AG20443 (cell line): ENCODE results near the gene DTX4.

ENCODE experiments used
- DNase-seq: peaks from one replicate; pipeline ENCODE4 v3.0.0; 2012; ENCODE audit warnings: low spot score, mixed read lengths

The DTX4 gene

DNA sequence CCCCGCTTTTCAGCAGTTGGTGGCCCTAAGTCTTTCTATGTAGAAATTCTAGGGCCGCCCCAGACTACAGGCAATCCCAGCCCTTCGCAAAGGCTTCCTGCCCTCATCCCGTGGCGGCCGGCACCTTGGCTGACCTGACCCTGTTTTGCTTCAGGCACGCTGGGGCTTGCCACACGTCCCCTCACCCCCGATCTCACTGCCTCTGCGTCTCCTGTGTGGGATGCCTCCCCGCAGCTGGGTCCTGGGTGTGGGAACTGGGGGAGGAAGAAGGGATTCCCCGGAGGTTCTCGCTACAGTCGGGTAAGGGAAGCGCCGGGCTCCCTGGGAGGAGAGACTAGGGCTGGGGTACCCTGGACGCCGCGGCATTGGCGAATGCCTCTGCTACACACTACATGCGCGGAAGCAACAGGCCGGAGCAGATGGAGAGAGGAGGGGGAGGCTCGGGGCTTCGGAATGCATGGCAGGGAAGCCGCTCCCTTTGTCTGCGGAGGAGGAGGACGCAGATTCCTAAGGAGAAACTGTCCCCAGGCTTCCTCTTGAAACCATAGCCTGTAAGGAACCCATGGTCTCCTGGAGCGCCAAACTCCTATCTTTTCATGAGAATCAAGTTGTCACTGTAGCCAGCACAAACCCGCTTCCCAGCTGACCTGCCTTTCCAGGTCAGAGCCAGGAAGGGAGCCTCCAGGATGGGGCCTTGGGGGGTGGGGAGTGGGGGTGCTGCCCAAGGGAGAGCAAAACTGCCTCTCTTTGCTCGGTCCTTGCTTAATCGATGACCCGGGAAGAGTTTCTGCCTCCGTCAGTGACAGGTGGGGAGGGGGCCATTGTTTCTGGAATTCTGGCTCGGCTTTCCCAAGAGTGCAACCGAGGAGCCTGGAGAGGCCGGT lies 1.4 kb downstream of the DTX4 start:
- peak; percentile 33 for DNase-seq

DNA sequence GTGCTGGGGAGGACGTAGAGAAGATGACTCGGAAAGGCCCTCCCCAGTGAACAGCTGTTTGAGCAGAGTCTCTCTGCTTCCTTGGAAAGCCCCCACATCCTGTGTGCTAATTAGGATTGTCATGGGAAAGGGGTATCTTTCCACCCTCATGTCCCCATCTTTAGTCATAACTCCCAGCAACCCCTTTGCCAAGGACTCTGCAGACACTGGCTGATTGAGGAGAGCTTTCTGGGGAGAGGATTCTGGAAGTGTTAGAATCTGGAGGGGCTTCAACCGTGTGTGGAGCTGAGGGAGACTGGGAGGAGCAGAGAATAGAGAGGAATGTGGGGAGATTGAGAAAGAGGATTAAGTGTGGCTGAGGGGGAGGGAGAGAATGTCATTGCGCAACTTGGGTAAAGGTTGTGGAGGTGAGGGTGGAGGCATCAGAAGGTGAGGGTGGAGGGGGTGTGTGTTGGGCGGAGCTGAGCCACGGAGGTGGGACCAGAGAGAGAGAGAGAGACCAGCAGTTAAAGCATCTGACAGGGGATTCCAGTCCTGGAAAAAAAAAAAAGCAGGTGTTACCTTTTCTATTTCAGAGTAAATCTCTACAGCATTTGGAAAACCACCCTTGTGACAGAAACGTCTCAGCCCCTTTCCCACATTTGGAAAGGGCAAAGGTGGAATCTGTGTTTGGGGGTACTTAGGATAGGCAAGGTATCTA lies 2.2 kb downstream of the DTX4 start:
- DNase-seq: no peak

DNA sequence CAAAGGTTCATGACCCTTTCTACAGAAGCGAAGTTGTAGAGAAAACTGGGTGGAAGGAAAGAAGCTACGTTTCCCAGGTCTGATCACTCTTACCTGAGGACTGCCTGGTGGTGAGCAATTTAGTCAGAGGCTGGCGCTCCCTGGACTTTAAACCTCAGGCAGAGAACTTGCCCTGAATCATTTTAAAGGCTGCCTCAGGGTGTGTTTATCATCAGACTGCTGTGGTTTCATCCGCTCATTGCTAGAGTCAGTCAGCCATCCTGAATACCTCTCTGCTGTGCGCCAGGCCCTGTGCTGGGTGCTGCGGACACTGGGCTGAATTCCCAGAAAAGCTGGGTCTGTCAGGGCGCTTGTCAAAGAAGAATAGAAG lies 2.7 kb downstream of the DTX4 start:
- DNase-seq: no peak

DNA sequence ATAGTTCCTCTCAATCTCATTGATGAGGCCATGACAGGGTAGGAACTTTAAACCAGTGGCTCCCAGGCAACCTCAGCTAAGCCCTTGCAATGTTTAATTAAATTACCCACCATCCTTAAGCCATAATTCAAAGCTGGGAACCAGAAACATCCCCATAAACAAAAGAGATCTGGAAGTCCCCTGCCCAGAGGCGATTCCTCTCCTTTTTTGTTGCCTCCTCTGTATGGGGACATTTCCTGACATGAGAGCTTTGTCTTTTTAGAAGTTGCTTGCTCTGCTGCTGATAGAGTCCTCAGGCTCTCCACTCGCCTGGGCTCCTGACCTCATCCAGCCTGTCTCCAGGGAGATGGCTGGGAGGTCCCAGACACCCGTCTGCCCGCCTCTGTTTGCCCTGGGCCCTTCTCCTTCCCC lies 3.2 kb downstream of the DTX4 start:
- DNase-seq: no peak

DNA sequence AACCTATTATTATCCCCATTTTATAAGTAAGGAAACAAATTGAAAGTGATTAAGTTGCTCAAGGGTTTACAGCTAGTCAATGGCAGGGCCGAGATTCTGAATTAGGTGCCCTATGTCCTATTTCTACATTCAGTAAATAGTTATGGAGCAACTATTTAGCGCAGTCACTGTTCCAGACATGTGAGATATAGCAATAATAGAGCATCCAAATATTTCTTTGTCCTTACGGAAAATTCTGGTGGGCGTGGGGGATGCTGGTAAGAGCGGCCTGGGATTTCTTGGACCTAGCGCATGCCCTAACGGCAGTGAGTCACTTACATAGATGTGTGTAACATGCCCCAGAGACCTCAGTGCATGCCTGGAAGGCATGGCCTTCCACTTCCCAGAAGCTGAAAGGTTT lies 4.4 kb downstream of the DTX4 start:
- no peak for DNase-seq

DNA sequence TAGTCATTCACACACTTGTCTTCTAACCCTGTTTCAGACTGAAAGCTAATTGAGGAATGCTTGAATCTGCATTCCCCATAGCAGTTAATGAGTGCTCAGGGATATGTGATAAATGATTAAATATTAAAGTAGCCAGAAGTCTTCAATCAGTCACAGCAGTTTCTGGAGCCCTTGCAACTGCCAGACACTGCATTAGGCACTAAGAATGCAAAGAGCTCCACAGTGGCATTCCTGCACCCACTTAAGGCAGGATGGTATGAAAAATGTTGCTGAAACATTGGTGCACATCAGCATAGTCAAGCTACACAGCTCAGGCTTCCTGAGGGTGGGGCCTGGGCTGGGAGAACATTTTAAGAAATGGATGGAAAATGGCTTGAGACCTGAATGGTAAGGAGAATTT lies 6.5 kb downstream of the DTX4 start:
- no peak for DNase-seq

DNA sequence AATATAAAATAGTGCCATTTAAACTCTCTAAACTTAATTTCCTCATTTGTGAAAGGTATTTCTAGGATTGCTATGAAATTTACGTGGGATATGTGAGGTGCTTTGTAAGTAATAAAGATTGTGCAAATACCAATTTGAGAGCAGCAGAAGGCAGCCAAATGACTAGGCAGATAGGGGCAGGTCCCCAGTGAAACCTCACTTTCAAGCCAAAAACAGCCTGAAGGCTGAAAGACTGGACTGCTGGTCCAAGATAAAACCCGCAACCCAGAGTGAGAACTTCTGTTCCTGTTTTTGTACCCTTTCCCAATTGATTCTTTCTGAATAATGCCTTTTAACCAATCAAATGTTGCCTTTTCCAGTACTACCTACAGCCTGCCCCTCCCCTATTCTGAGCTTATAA lies 7.2 kb downstream of the DTX4 start:
- DNase-seq: no peak

DNA sequence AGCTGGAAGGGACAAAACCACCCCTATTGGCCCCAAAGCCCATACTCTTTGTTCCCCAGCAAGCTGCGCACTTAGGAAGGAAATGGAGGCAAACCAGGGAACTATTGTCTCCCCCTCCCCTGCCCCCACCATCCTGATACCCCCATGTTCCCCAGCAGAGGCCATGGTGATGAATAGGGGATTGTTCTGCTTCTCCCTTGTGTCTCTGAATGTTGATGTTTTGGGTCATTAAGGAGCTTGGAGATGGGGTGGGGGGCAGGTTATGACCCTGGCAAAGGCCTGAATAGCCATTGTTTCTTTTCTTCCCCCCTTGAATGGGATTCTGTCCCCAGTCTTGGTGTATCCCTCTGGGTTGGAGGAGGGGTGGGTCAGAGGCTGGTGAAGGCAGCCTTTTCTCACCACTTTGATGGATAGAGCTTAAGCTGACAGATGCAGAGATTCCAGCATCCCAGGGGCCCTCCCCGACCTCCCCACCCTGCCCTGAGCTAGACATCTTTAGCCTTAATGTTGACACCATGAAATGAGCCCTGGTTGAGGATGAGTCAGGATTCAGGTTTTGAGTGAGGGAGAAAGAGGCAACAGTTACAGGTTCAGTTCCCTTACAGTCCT lies 8.3 kb downstream of the DTX4 start:
- no peak for DNase-seq

DNA sequence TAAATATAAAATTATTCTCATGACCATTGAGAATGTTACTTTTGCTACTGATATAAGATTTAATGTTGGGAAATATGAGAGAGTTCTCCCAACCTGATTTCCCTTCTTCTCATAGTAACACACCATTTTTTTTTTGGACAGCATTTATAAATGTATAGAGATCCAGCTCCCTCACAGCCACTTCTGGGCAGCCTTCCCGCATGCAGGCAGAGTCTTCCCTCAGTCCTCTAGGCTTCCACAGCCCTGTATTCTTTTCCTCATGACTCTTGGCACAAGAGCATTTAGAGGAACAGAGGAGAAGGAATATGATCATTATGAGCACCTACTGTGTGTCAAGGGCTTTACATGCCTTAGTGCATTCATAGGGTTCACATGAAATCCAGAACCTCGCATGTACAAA lies 9.0 kb downstream of the DTX4 start:
- no peak for DNase-seq

DNA sequence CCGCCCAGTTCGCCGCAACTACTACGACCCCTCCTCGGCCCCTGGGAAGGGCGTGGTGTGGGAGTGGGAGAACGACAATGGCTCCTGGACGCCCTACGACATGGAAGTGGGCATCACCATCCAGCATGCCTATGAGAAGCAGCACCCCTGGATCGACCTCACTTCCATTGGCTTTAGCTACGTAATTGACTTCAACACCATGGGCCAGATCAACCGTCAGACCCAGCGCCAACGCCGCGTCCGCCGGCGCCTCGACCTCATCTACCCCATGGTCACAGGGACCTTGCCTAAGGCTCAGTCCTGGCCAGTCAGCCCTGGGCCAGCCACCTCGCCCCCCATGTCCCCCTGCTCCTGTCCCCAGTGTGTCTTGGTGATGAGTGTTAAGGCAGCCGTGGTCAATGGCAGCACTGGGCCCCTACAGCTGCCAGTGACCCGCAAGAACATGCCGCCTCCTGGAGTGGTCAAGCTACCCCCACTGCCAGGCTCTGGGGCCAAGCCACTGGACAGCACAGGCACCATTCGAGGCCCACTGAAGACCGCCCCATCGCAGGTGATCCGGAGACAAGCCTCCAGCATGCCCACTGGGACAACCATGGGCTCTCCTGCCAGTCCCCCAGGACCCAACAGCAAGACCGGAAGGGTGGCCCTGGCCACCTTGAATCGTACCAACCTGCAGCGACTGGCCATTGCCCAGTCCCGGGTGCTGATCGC lies 10.0 kb downstream of the DTX4 start:
- no peak for DNase-seq

DNA sequence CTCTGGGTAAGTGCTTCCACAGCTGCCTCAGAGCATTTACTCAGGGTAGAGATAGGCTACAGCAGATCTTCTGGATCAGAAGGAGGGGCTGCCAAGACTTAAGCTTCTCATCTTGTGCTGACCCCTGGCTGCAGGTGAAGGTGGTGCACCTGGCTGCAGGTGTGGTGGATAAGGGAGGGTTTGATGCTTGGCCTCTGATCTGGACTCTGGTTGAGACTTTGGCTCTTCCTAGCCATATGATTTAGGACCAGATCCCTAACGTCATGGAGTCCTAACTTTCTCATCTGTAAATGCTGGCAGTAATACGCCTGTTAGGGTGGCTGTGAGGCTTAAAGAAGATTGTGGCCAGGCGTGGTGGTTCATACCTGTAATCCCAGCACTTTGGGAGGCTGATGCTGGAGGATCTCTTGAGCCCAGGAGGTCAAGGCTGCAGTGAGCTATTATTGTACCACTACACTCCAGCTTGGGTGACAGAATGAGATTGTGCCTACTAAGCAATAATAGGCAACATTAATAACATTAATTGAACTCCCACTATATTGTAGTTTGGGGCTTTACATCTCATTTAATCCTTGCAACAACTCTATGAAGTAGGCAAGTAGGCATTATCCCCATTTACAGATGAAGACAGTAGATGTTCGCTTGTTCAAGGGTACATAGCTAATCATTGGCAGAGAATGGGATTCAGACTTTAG lies 10.7 kb downstream of the DTX4 start:
- no peak for DNase-seq

DNA sequence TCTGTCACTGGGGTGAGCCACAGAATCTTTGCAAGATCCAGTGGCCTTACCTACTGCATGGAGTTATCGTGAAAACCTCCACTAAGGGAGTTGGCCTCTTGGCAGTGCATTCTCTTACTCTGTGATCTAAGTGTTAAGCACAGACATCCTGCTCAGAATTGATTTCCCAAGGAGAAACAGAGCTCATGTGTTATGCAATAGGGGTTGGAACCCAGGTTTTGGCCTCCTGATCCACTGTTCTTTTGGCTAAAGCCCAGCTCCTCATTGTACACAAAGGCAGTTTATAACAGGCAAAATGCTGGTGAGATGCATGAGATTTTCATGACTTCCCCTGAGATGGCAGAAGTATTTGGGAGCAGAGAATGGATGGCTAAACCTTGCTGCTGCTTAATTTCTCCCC lies 11.8 kb downstream of the DTX4 start:
- DNase-seq: no peak

DNA sequence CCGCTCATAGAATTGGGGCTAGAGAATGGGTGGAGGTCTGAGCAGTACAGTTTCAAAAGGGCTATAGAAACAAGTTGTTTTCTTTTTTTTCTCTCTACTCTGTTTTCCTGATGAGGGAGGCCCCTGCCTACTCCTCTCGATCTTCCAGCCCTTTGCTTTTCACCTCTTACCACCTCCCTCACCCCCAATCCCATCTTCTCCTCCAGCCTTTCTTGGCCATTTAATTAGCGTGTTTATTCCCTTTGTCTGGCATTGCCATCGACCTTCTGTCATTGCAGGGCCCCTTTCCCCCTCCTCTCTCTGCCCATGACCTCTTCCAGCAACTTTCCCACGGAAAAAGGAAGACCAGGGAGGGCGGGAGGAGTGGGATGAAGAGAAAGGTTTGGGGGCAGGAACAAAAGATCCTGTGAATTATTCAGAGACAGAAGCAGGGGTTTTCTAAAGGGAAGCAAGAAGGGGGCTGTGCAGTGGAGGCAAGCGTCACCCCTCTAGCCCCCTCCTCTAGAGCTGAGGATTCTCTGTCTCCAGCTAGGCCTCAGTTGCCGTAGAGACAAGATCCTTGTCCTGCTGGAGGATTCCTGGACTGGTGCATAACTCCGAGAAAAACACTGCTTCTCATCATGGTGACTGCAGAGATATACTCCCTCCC lies 12.9 kb downstream of the DTX4 start:
- DNase-seq: no peak

DNA sequence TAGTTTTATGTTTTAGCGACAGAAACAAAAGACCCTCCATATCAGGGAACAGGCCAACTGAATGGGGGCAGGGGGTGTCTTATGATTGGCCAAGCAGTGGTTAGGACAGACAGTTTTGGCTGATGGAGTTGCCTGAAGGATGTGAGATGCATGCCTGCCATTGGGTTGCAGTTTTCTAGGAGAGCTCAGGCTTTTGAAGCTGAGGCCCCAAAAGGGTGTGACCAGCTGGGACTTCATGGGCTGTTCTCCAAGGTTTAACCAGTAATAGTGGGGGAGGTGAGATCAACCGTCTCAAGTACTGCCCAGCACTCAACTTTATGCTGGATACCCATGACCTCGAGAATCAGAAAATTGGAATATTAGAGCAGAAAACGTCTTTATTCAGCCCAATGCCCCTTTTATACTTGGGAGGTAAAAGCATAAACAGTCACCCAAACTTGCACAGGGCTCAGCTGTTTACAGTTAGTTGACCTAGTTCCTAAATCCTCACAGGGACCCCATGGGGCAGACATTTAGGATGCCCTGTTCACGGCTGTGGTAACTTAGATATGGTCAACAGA lies 13.5 kb downstream of the DTX4 start:
- no peak for DNase-seq

DNA sequence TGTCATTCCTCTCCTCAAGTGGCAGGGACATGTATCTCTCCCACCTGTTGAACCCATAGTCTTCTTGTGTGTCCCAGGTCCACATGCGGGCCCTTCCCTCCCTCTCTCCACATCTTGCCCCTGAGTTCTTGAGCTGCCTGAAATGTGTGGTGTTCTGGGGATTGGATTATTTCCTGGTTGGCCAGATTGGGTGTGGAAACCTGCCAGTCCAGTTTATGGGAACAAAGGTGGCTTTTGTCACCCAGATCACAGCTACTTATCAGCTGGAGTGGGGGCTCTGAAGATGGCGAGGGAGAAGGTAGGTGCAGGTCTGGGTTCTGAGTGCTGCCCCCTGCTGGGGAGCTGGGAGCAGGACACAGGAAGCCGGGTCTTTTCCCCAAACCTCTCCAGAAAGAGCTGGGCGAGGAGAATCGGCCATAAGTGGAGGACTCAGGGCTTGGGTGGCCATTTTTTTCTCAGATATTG lies 14.2 kb downstream of the DTX4 start:
- DNase-seq: peak; percentile 49

DNA sequence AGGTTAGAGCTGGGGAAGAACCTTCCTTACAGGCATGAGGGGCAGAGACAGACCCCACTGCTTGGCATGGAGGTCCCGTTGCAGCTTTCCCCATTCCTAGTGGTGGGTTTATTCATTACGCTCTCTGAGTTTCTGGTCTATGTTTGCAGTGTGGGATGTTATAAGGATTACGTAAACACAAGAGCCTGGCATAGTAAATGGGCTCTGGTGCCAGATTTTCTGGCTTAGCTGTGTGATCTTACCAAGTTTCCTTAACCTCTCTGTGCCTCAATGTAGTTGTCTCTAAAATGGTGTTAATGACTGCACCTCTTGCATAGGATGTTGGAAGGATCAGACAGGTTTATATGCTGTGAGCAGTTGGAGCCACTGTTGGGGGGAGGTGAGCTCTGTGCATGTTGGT lies 15.1 kb downstream of the DTX4 start:
- DNase-seq: no peak

DNA sequence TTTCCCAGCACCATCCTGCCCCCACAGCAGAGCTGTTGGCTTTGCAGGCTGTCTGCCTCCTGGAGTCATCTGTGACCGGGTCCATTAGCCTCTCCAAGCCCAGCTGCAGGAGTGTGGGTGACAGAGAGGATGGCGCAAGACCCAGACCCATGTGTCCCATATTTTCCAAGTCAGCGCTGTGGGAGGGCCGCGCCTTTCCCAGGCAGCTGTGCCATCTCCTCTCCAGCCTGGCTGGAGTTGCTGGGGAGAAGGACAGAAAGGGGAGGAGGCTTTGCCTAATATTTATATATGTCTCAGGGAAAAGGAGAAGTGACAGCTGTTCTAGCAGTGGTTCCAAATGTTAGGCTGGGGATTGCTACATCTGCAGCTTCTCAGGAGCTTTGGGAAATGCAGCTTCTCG lies 15.7 kb downstream of the DTX4 start:
- DNase-seq: peak; percentile 51

DNA sequence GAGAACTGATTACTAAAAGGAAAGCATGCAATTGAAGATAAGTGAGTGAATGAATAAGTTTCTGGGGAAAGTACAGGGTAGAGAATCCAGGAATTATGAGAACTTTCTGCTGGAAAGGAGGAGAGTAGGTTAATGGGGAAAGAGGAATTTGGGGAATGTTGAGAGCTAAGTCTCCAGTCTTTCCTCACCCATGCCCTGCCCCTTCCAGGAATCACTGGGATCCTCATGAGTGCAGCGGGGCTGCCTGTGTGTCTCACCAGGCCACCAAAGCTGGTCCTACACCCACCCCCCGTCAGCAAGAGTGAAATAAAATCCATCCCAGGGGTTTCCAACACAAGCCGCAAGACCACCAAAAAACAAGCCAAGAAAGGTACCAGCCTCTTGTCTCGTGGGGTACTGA lies 17.0 kb downstream of the DTX4 start:
- DNase-seq: peak; percentile 45

DNA sequence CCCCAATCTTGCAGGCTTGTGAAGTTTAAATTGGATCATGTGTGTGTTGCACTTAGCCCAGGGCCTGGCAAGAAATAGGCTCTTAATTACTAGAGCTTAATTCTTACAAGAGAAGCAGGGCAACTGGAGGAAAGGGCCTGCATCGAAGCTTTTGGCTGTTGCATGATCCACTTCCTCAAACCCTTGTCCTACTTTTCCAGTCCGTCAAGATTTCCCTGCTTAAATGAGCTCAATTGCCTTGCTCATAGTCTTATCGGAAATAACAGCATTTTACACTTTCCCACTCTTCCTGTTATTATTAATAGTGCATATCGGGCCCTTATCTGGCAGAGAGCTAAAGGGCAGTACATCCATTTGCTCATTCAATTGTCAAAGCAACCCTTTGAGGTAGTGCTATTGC lies 18.1 kb downstream of the DTX4 start:
- DNase-seq: no peak

DNA sequence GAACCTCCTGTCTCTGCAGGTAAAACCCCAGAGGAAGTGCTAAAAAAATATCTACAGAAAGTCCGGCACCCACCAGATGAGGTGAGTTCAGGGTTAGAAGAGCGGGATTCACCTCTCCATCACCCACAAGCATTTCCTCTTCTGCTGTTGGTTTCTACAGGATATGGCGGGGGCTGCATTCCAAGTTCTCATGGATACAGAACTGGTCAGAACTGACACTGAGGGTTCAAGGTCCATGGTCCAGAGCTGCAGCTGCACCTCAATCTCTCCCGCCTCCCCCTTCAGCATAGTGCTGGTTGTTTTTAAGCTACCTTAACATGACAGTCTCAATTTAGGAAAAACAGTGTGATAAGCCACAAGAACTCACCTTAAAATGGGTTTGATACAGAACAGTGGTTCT lies 19.2 kb downstream of the DTX4 start:
- no peak for DNase-seq

DNA sequence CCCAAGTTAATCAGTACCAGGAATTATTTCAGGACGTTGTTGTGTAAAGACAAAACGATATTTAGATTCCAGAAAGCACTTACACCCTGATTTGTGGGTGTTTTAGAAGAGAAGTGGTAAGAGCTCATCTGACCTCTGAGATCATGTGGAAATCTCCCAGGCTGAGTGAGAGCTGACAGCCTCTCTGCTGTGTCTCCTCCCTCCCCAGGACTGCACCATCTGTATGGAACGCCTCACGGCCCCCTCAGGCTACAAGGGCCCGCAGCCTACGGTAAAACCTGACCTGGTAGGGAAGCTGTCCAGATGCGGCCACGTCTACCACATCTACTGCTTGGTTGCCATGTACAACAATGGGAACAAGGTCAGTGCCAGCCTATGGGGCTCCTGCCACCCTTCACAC lies 20.0 kb downstream of the DTX4 start:
- DNase-seq: no peak
